NCI-H1105 treated with DMSO at 0.1 percent for 48 hours (cell line): Measurements from ENCODE around the gene TMEM260.
"Not testable (repeated sequence)": the region's sequence is repeated elsewhere in the genome, so short reads cannot be mapped to it uniquely, and the experiment has no call there.

ENCODE experiments used
- DNase-seq: peaks from one replicate; lab custom pipeline; 2025; lab: John Stamatoyannopoulos, UW

TMEM260 gene

GRCh38 chr14:56598519-56598918, 18.9 kb downstream of the TMEM260 start:
- no peak for DNase-seq

GRCh38 chr14:56603648-56604047, 24.1 kb downstream of the TMEM260 start:
- DNase-seq = no peak

- no peak for DNase-seq
Observed at GRCh38 chr14:56608689-56609088, 29.1 kb downstream of the TMEM260 start.

GRCh38 chr14:56611663-56612062, 32.1 kb downstream of the TMEM260 start:
- not testable (repeated sequence) for DNase-seq

GRCh38 chr14:56617084-56617483, 37.5 kb downstream of the TMEM260 start:
- no peak for DNase-seq

GRCh38 chr14:56630707-56631106, 51.1 kb downstream of the TMEM260 start:
- no peak for DNase-seq

- peak; percentile 16 for DNase-seq
Observed at GRCh38 chr14:56632195-56632594, 52.6 kb downstream of the TMEM260 start.

- DNase-seq = no peak
Observed at GRCh38 chr14:56633544-56633943, 53.9 kb downstream of the TMEM260 start.

- DNase-seq = no peak
Observed at GRCh38 chr14:56635041-56635440, 55.4 kb downstream of the TMEM260 start.

- no peak for DNase-seq
Observed at GRCh38 chr14:56647493-56647892, 67.9 kb downstream of the TMEM260 start.

- no peak for DNase-seq
Observed at GRCh38 chr14:56648508-56649301, 69.1 kb downstream of the TMEM260 start.

GRCh38 chr14:56649382-56649781, 69.8 kb downstream of the TMEM260 start:
- no peak for DNase-seq

GRCh38 chr14:56650048-56650447, 70.5 kb downstream of the TMEM260 start:
- no peak for DNase-seq

- no peak for DNase-seq
Observed at GRCh38 chr14:56650979-56651378, 71.4 kb downstream of the TMEM260 start.

GRCh38 chr14:56657604-56658003, 78.0 kb downstream of the TMEM260 start:
- DNase-seq = no peak

- no peak for DNase-seq
Observed at GRCh38 chr14:56659378-56659777, 79.8 kb downstream of the TMEM260 start.

GRCh38 chr14:56659964-56660551, 80.5 kb downstream of the TMEM260 start:
- DNase-seq = peak; percentile 78

- DNase-seq = peak; percentile 60
Observed at GRCh38 chr14:56660677-56661389, 81.2 kb downstream of the TMEM260 start.

GRCh38 chr14:56661478-56661877, 81.9 kb downstream of the TMEM260 start:
- DNase-seq = no peak

- no peak for DNase-seq
Observed at GRCh38 chr14:56664811-56665421, 85.3 kb downstream of the TMEM260 start.

GRCh38 chr14:56666294-56666693, 86.7 kb downstream of the TMEM260 start:
- DNase-seq = no peak

GRCh38 chr14:56666716-56667115, 87.1 kb downstream of the TMEM260 start:
- DNase-seq = no peak

- not testable (repeated sequence) for DNase-seq
Observed at GRCh38 chr14:56667290-56667689, 87.7 kb downstream of the TMEM260 start.
